Measurements from ENCODE around the gene MED15. TPM values are rescaled to one million over a fixed set of nuclear protein-coding genes. Genes with fewer than 3 reads are reported as not detected.

The MED15 gene
- total and polyA plus RNA-seq, 10 of the 15 experiments (the other 5 are each of a cell fraction or from before 2014, with no cell fraction given), result 1.4 to 75.2 (median 26.9) TPM

DNA sequence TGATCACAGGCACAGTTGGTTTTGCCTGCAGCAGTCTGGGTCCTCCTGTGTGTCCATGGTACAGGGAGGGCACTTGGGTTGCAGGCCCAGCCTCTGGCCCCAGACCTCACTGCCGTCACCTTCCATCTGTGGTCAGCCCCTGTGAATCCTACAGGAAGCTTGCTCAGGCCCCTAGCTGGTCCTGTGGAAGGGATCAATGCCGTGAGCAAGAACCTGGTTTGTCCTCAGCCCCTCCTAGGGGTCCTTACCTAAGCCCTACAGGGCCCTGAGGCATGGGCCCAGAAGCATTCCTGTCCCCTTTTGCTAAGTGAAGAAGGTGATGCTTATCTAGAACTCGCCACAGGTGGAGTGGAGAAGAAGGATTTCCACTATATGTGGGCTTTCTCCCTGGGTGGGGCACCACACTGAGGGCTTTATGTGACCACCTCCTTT, 29.9 kb downstream of the MED15 start:
- SMC1A ChIA-PET (ENCODE audit: uncharacterized antibody, unreplicated experiment), result no interaction called here
- BruUV-seq (replicated peaks), result no TSS peak
- Histone ChIP-seq H2AFZ (ENCODE audit: control insufficient read depth, low read depth, low read length) (no peak overlapping the region), H3K9me3 (replicated peaks; ENCODE audit: control insufficient read depth, insufficient read depth, low read length) (no peaks in the 10 kb centered on the region), H3K27ac (ENCODE audit: control insufficient read depth, insufficient read depth) (no peak overlapping the region), H3K4me3 (no peak overlapping the region), H3K79me2 (ENCODE audit: control insufficient read depth, insufficient read depth, low read length) (peaks cover 13% of the 10 kb centered on the region), H4K20me1 (ENCODE audit: control insufficient read depth, insufficient read depth) (no peaks in the 10 kb centered on the region; the same call in none of the 2 replicates), H3K9ac (ENCODE audit: control insufficient read depth, insufficient read depth, low read length) (no peak overlapping the region), H3K4me2 (ENCODE audit: control insufficient read depth, insufficient read depth) (no peak overlapping the region), H3K4me1 (ENCODE audit: control insufficient read depth, insufficient read depth, low read length) (no peaks in the 10 kb centered on the region), H3K27me3 (replicated peaks in 1 of 2; ENCODE audit: control insufficient read depth in 2 of 2, insufficient read depth in 2 of 2, low read length in 1 of 2) (no peaks in the 10 kb centered on the region), H3K36me3 (ENCODE audit: control insufficient read depth in 2 of 2, insufficient read depth in 2 of 2, low read length in 1 of 2) (peaks cover 24 to 35% of the 10 kb centered on the region in 2 experiments; a peak in 3 of 4 replicates)
- CTCF ChIA-PET, result no interaction called here
- 94% methylated on average over 3 of the region's 3 CpGs for WGBS (ENCODE audit: insufficient coverage, insufficient replicate concordance, low lambda C conversion rate, missing lambda C conversion rate)
- RAD21 ChIA-PET (ENCODE audit: unreplicated experiment), result no interaction called here
- DNase-seq (ENCODE audit: low read depth, low spot score) (no peak), ATAC-seq (no peak), FAIRE-seq (no peak)
- POLR2A ChIA-PET, result no interaction called here
- in situ Hi-C loops (cut with MboI) (no loop called here), intact Hi-C loops (cut with micrococcal nuclease; ENCODE audit: unreplicated experiment) (no loop called here)
- TF ChIP-seq, protein P1, sequence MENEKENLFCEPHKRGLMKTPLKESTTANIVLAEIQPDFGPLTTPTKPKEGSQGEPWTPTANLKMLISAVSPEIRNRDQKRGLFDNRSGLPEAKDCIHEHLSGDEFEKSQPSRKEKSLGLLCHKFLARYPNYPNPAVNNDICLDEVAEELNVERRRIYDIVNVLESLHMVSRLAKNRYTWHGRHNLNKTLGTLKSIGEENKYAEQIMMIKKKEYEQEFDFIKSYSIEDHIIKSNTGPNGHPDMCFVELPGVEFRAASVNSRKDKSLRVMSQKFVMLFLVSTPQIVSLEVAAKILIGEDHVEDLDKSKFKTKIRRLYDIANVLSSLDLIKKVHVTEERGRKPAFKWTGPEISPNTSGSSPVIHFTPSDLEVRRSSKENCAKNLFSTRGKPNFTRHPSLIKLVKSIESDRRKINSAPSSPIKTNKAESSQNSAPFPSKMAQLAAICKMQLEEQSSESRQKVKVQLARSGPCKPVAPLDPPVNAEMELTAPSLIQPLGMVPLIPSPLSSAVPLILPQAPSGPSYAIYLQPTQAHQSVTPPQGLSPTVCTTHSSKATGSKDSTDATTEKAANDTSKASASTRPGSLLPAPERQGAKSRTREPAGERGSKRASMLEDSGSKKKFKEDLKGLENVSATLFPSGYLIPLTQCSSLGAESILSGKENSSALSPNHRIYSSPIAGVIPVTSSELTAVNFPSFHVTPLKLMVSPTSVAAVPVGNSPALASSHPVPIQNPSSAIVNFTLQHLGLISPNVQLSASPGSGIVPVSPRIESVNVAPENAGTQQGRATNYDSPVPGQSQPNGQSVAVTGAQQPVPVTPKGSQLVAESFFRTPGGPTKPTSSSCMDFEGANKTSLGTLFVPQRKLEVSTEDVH (IDR thresholded peaks at IDR 0.05; ENCODE audit: low read depth, partially characterized antibody), result no peak
- TF ChIP-seq ETV6 (conservative IDR thresholded peaks at IDR 0.05 in 1 of 2, IDR thresholded peaks at IDR 0.05 in 1 of 2; ENCODE audit: borderline replicate concordance in 1 of 2, low read depth in 1 of 2) (no peak), MYC (IDR thresholded peaks at IDR 0.05; ENCODE audit: insufficient read depth, insufficient read length, insufficient replicate concordance, low read length, severe bottlenecking) (no peak), LARP7 (IDR thresholded peaks at IDR 0.05) (no peak), GABPA (IDR thresholded peaks at IDR 0.05; ENCODE audit: low read depth) (no peak)
- TF ChIP-seq, protein P2, sequence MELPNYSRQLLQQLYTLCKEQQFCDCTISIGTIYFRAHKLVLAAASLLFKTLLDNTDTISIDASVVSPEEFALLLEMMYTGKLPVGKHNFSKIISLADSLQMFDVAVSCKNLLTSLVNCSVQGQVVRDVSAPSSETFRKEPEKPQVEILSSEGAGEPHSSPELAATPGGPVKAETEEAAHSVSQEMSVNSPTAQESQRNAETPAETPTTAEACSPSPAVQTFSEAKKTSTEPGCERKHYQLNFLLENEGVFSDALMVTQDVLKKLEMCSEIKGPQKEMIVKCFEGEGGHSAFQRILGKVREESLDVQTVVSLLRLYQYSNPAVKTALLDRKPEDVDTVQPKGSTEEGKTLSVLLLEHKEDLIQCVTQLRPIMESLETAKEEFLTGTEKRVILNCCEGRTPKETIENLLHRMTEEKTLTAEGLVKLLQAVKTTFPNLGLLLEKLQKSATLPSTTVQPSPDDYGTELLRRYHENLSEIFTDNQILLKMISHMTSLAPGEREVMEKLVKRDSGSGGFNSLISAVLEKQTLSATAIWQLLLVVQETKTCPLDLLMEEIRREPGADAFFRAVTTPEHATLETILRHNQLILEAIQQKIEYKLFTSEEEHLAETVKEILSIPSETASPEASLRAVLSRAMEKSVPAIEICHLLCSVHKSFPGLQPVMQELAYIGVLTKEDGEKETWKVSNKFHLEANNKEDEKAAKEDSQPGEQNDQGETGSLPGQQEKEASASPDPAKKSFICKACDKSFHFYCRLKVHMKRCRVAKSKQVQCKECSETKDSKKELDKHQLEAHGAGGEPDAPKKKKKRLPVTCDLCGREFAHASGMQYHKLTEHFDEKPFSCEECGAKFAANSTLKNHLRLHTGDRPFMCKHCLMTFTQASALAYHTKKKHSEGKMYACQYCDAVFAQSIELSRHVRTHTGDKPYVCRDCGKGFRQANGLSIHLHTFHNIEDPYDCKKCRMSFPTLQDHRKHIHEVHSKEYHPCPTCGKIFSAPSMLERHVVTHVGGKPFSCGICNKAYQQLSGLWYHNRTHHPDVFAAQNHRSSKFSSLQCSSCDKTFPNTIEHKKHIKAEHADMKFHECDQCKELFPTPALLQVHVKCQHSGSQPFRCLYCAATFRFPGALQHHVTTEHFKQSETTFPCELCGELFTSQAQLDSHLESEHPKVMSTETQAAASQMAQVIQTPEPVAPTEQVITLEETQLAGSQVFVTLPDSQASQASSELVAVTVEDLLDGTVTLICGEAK (IDR thresholded peaks at IDR 0.05; ENCODE audit: borderline replicate concordance), result no peak
- TF ChIP-seq, protein P3, sequence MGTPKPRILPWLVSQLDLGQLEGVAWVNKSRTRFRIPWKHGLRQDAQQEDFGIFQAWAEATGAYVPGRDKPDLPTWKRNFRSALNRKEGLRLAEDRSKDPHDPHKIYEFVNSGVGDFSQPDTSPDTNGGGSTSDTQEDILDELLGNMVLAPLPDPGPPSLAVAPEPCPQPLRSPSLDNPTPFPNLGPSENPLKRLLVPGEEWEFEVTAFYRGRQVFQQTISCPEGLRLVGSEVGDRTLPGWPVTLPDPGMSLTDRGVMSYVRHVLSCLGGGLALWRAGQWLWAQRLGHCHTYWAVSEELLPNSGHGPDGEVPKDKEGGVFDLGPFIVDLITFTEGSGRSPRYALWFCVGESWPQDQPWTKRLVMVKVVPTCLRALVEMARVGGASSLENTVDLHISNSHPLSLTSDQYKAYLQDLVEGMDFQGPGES (IDR thresholded peaks at IDR 0.05), result no peak
- TF ChIP-seq, protein P4, sequence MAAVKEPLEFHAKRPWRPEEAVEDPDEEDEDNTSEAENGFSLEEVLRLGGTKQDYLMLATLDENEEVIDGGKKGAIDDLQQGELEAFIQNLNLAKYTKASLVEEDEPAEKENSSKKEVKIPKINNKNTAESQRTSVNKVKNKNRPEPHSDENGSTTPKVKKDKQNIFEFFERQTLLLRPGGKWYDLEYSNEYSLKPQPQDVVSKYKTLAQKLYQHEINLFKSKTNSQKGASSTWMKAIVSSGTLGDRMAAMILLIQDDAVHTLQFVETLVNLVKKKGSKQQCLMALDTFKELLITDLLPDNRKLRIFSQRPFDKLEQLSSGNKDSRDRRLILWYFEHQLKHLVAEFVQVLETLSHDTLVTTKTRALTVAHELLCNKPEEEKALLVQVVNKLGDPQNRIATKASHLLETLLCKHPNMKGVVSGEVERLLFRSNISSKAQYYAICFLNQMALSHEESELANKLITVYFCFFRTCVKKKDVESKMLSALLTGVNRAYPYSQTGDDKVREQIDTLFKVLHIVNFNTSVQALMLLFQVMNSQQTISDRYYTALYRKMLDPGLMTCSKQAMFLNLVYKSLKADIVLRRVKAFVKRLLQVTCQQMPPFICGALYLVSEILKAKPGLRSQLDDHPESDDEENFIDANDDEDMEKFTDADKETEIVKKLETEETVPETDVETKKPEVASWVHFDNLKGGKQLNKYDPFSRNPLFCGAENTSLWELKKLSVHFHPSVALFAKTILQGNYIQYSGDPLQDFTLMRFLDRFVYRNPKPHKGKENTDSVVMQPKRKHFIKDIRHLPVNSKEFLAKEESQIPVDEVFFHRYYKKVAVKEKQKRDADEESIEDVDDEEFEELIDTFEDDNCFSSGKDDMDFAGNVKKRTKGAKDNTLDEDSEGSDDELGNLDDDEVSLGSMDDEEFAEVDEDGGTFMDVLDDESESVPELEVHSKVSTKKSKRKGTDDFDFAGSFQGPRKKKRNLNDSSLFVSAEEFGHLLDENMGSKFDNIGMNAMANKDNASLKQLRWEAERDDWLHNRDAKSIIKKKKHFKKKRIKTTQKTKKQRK (IDR thresholded peaks at IDR 0.05; ENCODE audit: low read depth, low read length), result no peak

All from GM12878 (cell line).